NK-92 (cell line): ENCODE measurements around the gene ENTPD6.

Experiments
- DNase-seq: peaks from one replicate; lab custom pipeline; 2025; ENCODE audit not compliant: unreplicated experiment; lab: John Stamatoyannopoulos, UW

The ENTPD6 gene

DNA sequence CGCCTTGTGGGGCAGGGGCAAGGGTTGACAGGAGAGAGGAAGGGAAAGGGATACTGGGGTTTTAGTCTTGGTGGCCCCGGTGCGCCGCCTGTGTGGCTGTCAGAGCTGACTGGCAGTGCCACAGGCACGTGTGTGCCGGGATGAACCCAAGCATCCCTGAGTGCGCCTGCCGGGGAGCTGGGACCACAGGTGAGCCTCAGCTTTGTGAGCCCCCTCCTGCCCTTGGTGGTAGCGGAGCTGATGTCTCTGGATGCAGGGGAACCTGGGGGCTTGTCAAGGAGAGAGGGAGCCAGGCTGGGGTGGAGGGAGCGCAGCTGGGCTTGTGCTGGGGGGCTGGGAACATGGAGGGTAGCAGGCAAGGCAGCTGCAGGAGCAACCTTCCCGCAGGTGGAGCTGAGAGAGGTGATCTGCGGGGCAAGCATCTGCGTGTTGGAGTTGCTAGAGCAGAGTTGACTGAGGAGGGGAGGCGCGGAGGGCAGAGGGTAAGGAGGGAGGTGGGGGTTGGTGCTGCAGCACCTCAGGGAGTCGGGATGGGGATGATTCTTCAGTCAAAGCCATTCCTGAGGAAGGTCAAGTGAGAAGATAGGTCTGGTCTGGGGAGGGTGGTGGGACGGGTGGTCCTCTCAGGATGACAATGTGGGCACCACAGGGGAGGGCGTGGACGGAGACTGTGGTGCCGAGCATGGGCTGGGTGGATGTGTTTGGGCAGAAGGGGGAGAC is 80.5 kb downstream of the ENTPD6 start:
- no peak for DNase-seq
